NCI-H146 treated with DMSO at 0.1 percent for 48 hours (cell line): ENCODE results near the gene HRH2.

Experiments used
- DNase-seq: peaks from one replicate; lab custom pipeline; 2025; ENCODE audit not compliant: unreplicated experiment; lab: John Stamatoyannopoulos, UW

Gene HRH2

GRCh38 chr5:175674731-175675346 lies 17.0 kb downstream of the HRH2 start:
- DNase-seq: no peak

GRCh38 chr5:175675873-175676272 lies 18.0 kb downstream of the HRH2 start:
- no peak for DNase-seq

- DNase-seq: no peak
These were observed 19.7 kb downstream of the HRH2 start for GRCh38 chr5:175677571-175677970.

GRCh38 chr5:175678074-175678473 lies 20.2 kb downstream of the HRH2 start:
- DNase-seq: no peak

GRCh38 chr5:175679411-175679810 lies 21.5 kb downstream of the HRH2 start:
- DNase-seq: no peak

- DNase-seq: no peak
These were observed 22.1 kb downstream of the HRH2 start for GRCh38 chr5:175680020-175680419.

- no peak for DNase-seq
These were observed 22.6 kb downstream of the HRH2 start for GRCh38 chr5:175680463-175680862.

GRCh38 chr5:175681045-175681967 lies 23.4 kb downstream of the HRH2 start:
- no peak for DNase-seq

GRCh38 chr5:175681968-175682340 lies 24.1 kb downstream of the HRH2 start:
- no peak for DNase-seq

GRCh38 chr5:175682664-175683063 lies 24.8 kb downstream of the HRH2 start:
- no peak for DNase-seq

- no peak for DNase-seq
These were observed 25.4 kb downstream of the HRH2 start for GRCh38 chr5:175683231-175683630.

GRCh38 chr5:175683921-175684320 lies 26.1 kb downstream of the HRH2 start:
- DNase-seq: no peak

GRCh38 chr5:175684931-175685330 lies 27.1 kb downstream of the HRH2 start:
- DNase-seq: no peak

GRCh38 chr5:175685701-175686350 lies 28.0 kb downstream of the HRH2 start:
- DNase-seq: no peak

- no peak for DNase-seq
These were observed 28.5 kb downstream of the HRH2 start for GRCh38 chr5:175686396-175686795.

- no peak for DNase-seq
These were observed 29.0 kb downstream of the HRH2 start for GRCh38 chr5:175686826-175687225.

- no peak for DNase-seq
These were observed 29.4 kb downstream of the HRH2 start for GRCh38 chr5:175687231-175687701.

GRCh38 chr5:175688352-175689146 lies 30.7 kb downstream of the HRH2 start:
- no peak for DNase-seq

GRCh38 chr5:175689147-175689991 lies 31.5 kb downstream of the HRH2 start:
- DNase-seq: no peak

- DNase-seq: no peak
These were observed 32.2 kb downstream of the HRH2 start for GRCh38 chr5:175690025-175690424.
